ENCODE data around the gene TMEM14A. TPM values are rescaled to one million over a fixed set of nuclear protein-coding genes. Genes with fewer than 3 reads are reported as not detected.

Gene TMEM14A, protein sequence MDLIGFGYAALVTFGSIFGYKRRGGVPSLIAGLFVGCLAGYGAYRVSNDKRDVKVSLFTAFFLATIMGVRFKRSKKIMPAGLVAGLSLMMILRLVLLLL
- total RNA-seq (2021; fragmentation: NEBNext Ultra II Directional; extraction: Animal tissue kit (Norgen Biotek cat#: 25700)) (11.2 and 12.5 TPM in 2 replicates), polyA plus RNA-seq (2011; rRNA removed) (8.9 and 11.1 TPM in 2 replicates), polyA minus RNA-seq (2011; rRNA and poly(A)+ RNA removed) (1.3 and 1.8 TPM in 2 replicates)
- polyA plus RNA-seq (2011; cell fraction: cytosol; rRNA removed), result 13.4 TPM
- polyA plus RNA-seq (2011; cell fraction: nucleus; rRNA removed), result 1.9 TPM
- 7.7 to 9.8 TPM (median 9.0 TPM) in 4 replicates for polyA plus RNA-seq (2012, experiment 1 of 2)
- 11.8 TPM for polyA plus RNA-seq (2012, experiment 2 of 2)
- 8.2 TPM for polyA plus RNA-seq (2013, experiment 1 of 2)
- polyA plus RNA-seq (2013, experiment 2 of 2), result 7.3 TPM
- polyA minus RNA-seq (2011; cell fraction: cytosol; rRNA and poly(A)+ RNA removed), result 2.0 TPM
- polyA minus RNA-seq (2011; cell fraction: nucleus; rRNA and poly(A)+ RNA removed), result 3.6 TPM
- long read RNA-seq, experiment 1, transcript TMEM14A-201 (5 exons, 992 nt), result major isoform, 5 of 11 reads
- long read RNA-seq, experiment 1, partial matches to known transcripts, result 2 of 11 reads
- long read RNA-seq, experiment 1, other reads (novel, unspliced or antisense), result 4 of 11 reads
- long read RNA-seq, experiment 2, transcript TMEM14A-201 (5 exons, 992 nt), result major isoform, 25 of 28 reads
- long read RNA-seq, experiment 2, partial matches to known transcripts, result 0 of 28 reads
- long read RNA-seq, experiment 2, other reads (novel, unspliced or antisense), result 3 of 28 reads

DNA sequence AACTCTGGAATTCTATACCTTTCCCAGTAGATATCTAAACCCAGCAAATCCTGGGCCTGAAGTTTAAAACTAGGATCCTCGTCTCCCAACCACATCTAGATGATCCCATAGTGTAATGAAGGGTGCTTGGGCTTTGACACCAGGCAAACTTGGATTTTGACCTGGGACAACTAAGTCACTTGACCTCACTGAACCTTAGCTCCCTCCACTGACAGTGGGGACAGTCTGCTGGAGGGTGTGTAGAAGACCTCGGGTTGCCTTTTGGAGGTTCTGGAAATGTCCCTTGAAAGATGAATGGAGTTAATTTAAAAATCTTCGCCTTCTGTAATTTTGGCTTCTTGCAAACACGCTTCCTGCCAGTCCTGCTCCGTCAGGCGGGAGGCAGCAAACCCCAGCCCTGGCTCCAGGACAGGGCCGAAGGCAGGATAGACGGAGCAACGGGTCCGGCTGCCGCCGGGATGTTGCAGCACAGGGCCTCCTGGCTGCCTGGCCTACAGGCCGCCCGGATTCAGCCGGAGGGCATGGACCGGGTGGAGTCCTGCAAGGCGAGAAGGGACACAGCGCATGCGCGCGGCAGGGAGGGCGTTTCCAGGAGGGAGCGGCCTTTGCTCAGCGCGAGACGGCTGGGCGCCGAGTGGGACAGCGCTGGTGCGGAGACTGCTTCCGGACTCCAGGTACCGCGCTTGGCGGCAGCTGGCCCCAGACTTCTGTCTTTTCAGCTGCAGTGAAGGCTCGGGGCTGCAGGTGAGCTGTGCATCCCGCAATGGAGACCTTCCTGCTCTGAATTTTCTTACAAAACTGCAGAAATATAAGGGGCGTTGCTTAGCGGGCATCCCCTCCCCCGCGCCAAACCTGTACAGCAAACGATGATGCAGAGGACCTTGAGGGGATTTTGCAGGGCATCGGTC lies at the start of gene TMEM14A:
TMEM14A (plus strand) TSS at position 612 of the 908 bp plus-strand sequence. CDS start 5,990 bp downstream, outside the sequence.
- FAIRE-seq, result no peak
- H2BK12ac ChIP-seq (ENCODE audit: low read depth, low read length), result no peak within 1 kb of the TSS
- POLR2A ChIA-PET (ENCODE audit: partially characterized antibody), result interaction anchor here (0.7 to 1.1 kb wide), 2 partner anchors 19 to 386 kb away, joined by 3 read pairs; partner anchors contain the start of gene MCM3
- TF ChIP-seq, protein P1, sequence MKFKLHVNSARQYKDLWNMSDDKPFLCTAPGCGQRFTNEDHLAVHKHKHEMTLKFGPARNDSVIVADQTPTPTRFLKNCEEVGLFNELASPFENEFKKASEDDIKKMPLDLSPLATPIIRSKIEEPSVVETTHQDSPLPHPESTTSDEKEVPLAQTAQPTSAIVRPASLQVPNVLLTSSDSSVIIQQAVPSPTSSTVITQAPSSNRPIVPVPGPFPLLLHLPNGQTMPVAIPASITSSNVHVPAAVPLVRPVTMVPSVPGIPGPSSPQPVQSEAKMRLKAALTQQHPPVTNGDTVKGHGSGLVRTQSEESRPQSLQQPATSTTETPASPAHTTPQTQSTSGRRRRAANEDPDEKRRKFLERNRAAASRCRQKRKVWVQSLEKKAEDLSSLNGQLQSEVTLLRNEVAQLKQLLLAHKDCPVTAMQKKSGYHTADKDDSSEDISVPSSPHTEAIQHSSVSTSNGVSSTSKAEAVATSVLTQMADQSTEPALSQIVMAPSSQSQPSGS (IDR thresholded peaks at IDR 0.05; ENCODE audit: low read length), result no peak
- TF ChIP-seq SP1 (IDR thresholded peaks at IDR 0.05; ENCODE audit: low read depth, low read length), result no peak

More for the DNA sequence above, at the start of gene TMEM14A:
- Histone ChIP-seq H3K9me3 (ENCODE audit: insufficient read depth in 2 of 2, low read depth in 1 of 2, low read length in 1 of 2) (no peaks in the 10 kb centered on the region), H3K4ac (replicated peaks; ENCODE audit: insufficient read length, low read depth, low read length) (no peak within 1 kb of the TSS), H3K14ac (ENCODE audit: insufficient read length) (no peak within 1 kb of the TSS), H3K9ac (replicated peaks in 1 of 4; ENCODE audit: extremely low read depth in 1 of 4, low read depth in 3 of 4, low read length in 3 of 4) (peak within 1 kb of the TSS in 3 of 4 experiments; percentile 42 to 74 (median 50); a peak in 6 of 7 replicates), H3K4me2 (ENCODE audit: insufficient read depth in 1 of 2, low read depth in 2 of 2, low read length in 2 of 2) (peak within 1 kb of the TSS; percentile 73 to 91), H3K56ac (replicated peaks; ENCODE audit: insufficient read length, low read depth, low read length) (no peak within 1 kb of the TSS), H4K8ac (ENCODE audit: extremely low read depth, insufficient read depth, low read length) (peak within 1 kb of the TSS; percentile 87), H3K4me1 (replicated peaks in 1 of 4; ENCODE audit: control insufficient read depth in 3 of 4, insufficient read depth in 4 of 4, low read length in 3 of 4) (peaks cover 0 to 13% (median 4%) of the 10 kb centered on the region in 4 experiments; a peak in 6 of 7 replicates), H2AK5ac (ENCODE audit: low read depth, low read length) (no peak within 1 kb of the TSS), H4K5ac (ENCODE audit: insufficient read length, low read depth, low read length) (no peak within 1 kb of the TSS), H4K20me1 (replicated peaks in 1 of 2; ENCODE audit: control insufficient read depth in 1 of 2, insufficient read depth in 2 of 2, low read length in 2 of 2) (no peaks in the 10 kb centered on the region), H3K18ac (ENCODE audit: extremely low read depth, low read length) (0 out of 2 replicates have a peak within 1 kb of the TSS, but pooled peaks have one; percentile 78), H3K23me2 (ENCODE audit: low read depth, low read length) (peaks cover 4% of the 10 kb centered on the region; the same call in 1 of the 2 replicates), H2BK120ac (replicated peaks; ENCODE audit: low read depth, low read length) (no peak within 1 kb of the TSS), H2BK5ac (ENCODE audit: low read depth, low read length) (peak within 1 kb of the TSS; percentile 40; the same call in 1 of the 2 replicates), H3K4me3 (ENCODE audit: extremely low read depth in 1 of 4, insufficient read depth in 2 of 4, low read depth in 3 of 4, low read length in 4 of 4) (peak within 1 kb of the TSS; percentile 60 to 76 (median 71)), H2AFZ (ENCODE audit: low read length) (peak within 1 kb of the TSS; percentile 96), H2BK15ac (ENCODE audit: low read length) (no peak within 1 kb of the TSS), H3K23ac (ENCODE audit: insufficient read length) (no peak within 1 kb of the TSS), H3K27me3 (replicated peaks in 1 of 4; ENCODE audit: control insufficient read depth in 3 of 4, extremely low read depth in 1 of 4, insufficient read depth in 3 of 4, low read length in 3 of 4) (peaks cover 0 to 3% (median 0%) of the 10 kb centered on the region in 4 experiments; a peak in 2 of 7 replicates), H3K79me2 (ENCODE audit: control insufficient read depth in 1 of 2, insufficient read depth in 2 of 2, low read length in 2 of 2) (peaks cover 0 to 1% of the 10 kb centered on the region in 2 experiments; a peak in 1 of 4 replicates), H4K91ac (replicated peaks; ENCODE audit: insufficient read length, low read length) (no peak within 1 kb of the TSS), H2BK20ac (ENCODE audit: low read length) (no peak within 1 kb of the TSS), H3K27ac (ENCODE audit: low read depth, low read length) (no peak within 1 kb of the TSS), H3K36me3 (ENCODE audit: control insufficient read depth in 2 of 4, insufficient read depth in 4 of 4, low read length in 3 of 4) (peaks cover 0 to 2% (median 0%) of the 10 kb centered on the region in 4 experiments; a peak in 1 of 8 replicates), H3K79me1 (ENCODE audit: low read depth, low read length) (no peaks in the 10 kb centered on the region; the same call in 1 of the 2 replicates)
- peak; percentile 95 to 98 for DNase-seq (ENCODE audit: low read depth in 1 of 2, low spot score in 2 of 2)
- 10% methylated on average over 40 of the region's 42 CpGs; no CpG with 5 or more reads in 1 of the 2 experiments for WGBS, 2 experiments (ENCODE audit: extremely low coverage in 1 of 2, insufficient coverage in 1 of 2, insufficient read length in 1 of 2, insufficient replicate concordance in 2 of 2, low coverage in 1 of 2, low lambda C conversion rate in 2 of 2, missing lambda C conversion rate in 1 of 2)
- CTCF ChIA-PET (ENCODE audit: partially characterized antibody), result interaction anchor here (0.7 to 1.2 kb wide), 6 partner anchors 48 to 271 kb away, joined by 3 to 5 read pairs (median 3); partner anchors contain the start of gene GSTA1
